GM21529 (cell line): Measurements from ENCODE around the gene DNAJB6.

Experiments
- ATAC-seq: cut with Tn5 transposase; IDR thresholded peaks from one replicate; pipeline ENCODE4 v1.9.1; 2021; ENCODE audit not compliant: unreplicated experiment

DNAJB6 gene

DNA sequence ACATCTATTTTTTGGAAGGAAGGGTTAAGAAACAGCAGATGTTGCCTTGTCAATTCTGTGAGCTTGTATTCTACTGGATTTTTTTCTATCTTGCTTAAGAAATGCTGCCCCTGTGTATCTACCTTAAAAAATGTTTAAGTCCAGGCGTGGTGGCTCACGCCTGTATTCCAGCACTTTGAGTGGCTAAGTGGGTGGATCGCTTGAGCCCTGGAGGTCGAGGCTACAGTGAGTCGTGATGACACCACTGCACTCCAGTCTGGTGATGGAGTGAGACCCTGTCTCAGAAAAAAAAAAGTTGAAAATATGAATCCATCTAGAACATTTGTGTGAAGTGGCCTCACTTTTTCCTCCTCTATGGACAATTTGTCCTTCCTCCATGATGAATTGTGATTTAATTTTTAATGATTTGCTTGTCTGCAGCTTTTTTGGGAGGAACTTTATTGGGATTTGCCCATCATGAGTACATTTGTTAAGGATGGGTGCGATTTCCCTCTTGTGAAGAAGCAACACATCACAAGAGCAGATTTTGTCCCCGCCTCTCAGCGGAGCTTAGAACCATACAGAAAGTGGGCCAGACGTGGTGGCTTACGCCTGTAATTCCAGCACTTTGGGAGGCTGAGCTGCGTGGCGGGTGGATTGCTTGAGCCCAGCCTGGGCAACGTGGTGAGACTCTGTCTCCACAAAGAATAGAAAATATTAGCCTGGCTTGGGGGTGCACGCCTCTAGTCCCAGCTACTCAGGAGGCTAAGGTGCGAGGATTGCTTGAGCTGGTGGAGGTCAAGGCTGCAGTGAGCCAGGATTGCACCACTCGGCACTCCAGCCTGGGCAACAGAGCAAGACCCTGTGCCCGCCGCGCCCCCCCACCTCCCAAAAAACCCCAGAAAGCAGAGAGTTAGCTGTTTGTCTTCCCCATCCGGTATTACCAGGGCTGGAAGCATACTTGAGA is 57.7 kb downstream of the DNAJB6 start:
- ATAC-seq, result no peak

DNA sequence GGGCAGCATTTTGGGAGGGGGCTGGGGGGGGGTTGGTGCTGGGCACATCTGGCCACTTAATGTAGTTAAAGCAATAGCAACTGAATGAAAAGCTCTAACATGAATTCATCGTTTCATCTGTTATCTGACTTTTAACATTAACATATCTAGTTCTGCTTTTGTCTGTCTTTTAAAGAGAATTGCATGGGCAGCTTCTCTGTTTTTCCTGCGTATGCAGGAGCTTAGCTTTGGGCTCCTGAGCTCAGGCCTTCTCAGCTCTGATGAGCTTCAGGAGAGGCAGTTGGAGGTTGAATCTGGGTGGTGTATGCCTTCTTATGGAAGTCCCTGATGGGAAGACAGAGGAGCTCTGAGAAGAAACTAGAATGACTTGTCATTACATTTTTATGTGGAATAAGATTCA is 58.4 kb downstream of the DNAJB6 start:
- no peak for ATAC-seq

DNA sequence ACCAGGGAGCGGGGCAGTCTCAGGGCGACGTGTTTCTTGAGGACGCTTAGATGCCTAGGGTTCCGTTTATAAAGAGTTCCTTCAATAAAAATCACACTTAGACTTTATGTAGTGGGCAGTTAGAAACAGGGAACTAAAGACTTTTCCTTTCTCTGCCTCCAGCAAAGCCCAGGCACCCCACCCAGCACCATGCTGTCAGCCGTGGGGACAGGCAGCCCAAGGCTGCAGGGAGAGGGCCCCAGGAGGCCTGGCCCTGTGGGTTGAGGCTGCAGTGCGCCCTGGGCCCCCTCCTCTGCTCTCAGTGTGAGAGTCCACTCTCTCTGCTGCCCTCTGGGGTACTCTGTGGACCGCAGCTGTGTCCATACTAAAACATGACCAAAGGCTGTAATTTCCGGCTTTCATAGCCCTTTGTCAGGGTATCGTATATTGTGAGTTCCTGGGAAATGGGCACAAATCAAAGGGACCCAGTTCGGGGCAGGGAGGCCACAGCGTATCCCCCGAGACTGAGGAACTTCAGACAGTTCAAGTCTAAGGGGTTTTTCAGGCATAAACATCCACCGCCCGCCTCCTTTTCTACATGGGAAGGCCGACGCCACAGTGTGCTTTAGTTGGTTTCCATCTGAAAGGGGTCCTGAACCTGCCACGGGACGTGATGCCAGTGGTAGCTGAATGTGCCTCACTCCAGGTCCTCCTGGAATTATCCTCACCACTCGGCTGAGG is 59.7 kb downstream of the DNAJB6 start:
- ATAC-seq, result no peak

DNA sequence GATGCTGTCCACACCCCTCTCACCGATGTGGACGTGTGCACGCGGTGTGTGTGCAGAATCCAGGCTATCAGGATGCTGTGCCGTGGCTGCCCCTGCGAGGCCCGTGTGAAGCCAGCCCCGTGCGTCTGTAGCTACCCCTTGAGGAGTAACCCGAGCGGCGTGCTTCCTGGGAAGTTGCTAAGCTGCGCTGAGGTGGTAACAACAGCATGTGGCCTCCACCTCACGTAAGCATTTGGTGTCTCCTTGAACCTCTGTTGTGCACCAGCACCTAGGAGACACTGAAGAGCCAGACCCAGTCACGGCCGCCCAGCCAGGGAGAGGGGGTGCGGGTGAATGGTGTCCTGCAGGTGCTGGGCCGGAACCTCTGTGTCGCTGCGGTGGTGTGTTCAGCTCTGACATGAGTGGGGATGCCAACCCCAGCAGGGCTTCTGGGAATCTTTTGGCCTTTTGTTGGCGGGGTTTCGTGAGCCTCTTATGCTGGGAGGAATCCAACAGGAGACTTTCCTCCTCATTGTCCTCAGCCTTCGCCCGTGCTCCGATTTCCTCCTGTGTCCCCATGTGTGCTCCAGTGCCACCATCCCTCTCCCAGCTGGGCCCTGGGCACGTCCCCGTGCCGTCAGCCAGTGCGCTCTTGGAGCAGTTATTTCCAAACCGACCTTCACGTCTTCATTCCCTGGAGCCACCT is 60.4 kb downstream of the DNAJB6 start:
- no peak for ATAC-seq

DNA sequence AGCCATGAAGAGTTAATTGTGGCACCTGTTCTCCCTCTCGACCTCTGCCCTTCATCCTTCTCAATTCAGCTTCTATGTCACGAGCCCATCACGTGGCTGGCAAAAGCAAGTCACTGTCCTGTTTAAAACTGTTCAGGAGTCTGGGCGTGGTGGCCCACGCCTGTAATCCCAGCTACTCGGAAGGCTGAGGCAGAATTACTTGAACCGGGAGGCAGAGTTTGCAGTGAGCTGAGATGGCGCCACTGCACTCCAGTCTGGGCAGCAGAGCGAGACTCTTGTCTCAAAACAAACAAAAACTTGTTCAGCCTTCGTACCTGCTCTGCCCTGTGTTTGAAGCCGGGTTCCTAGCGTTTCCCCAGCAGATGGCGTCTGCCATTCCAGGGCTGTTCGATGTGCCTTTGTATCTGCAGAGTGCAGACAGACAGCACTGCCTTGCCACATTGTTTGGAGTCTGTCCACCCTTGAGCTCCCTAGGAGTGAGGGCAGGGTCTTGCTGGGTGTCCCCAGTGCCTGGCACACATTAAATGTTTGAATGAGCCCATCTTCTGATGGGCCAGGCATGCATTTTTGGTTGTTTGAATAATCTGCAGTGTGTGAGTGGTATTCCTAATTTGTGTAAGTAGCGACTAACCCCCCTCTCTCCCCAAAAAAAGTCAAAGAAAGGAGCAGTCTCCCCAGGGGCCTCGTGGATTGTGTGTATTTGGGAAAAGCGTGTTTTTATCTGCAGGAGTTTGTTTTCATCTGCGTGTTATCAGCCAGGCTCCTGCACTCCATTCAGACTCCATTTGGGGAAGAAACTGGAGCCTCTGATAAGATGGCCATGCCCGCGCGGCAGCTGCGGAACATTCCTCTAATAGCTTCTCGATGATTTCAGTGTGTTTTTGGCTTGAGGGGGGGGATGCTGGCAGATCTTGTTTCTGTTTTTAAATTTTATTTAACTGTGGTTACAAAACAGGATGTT is 61.2 kb downstream of the DNAJB6 start:
- ATAC-seq, result no peak

DNA sequence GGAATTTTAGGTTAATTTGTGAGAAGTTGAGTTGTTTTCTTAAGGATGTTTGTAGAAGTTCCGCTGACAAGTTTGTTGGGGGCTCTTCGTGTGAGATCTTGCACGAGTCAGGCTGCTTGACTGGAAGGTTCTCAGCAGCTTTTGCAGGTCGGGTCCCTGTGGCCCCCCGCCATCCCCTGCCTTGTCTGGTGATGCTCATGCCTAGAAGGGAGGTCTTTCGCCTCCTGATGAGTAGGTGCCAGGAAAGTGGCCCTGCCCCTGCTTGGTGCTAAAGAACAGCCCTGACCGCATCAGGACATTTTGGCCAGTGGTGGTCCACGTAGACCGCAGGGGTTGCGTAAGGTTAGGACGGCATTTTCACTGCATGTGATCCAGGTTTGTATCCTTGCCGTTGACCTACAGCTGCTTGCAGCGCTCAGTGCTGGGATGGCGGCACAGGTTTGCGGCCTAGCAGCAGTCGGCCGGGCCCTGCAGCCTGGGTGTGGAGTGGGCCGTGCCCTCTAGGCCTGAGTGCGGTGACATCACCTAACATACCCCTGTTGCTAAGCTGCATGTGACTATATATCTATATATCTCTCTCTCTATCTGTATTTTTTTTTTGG is 62.4 kb downstream of the DNAJB6 start:
- no peak for ATAC-seq

DNA sequence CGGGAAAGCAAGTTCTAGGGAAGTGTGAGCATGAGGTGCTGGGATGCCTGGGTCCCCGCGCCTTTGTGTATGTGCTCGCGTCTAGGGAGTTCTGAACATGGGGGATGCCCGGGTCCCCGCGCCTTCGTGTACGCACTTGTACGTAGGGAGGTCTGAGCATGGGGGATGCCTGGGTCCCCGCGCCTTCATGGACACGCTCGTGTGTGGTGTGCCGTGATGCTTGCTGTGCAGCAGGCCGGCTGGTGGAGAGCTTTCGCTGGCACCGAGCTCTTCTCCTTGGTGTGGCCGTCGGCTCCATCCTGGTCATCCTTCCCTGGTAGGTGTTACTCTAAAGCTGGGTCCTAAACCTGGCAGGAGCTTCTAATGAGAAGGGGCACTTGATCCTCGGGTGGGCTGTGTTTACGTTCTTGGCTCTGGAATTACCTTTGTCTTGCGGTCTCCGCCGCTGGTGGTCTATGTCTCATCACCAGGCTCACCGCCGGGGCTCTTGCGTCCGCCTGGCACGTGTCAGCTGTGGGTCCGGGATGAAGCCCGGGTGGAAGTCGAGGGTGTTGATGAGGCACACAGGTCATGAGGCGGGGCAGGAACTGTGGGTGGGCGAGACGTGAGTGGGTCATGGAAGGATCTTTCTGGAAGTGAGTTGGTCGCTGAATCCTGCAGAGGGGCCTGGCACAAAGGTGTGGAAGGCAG is 63.5 kb downstream of the DNAJB6 start:
- no peak for ATAC-seq

DNA sequence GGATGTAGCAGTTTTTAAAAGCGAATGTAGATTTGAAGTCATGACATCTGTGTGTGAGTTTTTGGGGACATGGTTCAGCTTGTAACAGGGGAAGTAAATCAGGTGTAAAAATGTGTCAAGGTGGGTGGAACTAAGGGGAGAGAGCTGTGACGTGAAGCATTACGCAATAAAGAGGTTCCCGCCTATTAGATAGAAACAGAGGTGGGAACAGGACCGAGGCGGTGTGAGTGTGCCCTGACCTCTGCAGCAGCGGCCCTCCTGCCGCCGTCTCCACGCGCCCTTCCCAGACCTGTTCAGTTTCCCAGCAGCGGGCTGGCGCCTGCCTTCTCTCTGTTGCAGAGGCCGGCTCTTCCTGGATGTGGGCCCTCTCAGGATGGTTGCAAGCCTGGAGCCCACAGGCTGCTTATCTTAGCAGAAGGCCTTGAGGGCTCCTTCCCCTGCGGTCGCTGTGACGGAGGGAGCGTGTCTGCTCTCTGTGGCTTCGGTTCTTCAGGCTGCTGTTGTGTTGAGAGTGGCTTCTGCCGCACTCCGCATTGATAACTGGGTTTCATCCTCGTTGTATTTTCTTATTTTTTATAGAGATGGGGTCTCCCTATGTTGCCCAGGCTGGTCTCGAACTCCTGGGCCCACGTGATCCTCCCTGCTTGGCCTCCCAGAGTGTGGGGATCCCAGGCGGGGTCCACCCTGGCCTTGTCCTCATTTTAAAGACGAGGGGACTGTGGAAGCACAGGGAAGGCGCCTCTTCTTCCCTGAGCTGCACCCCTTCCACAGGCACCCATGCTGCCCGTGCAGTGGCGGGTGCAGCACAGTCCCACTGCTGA is 65.0 kb downstream of the DNAJB6 start:
- no peak for ATAC-seq

DNA sequence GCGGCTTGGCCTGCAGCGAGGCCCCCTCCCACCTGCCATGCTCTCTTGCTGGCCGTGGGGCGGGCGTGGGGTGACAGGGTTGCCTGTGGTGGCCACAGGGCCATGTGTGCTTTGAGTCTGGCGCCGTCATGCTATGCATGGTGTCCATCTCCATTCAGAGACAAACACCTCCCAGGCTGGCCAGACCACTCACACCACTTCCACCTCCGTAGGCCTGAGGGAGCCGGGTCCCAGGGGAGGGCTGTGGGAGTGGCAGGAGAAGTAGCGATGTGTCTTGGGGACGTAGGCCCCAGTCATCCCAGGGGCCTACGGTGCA is 65.5 kb downstream of the DNAJB6 start:
- ATAC-seq, result no peak

DNA sequence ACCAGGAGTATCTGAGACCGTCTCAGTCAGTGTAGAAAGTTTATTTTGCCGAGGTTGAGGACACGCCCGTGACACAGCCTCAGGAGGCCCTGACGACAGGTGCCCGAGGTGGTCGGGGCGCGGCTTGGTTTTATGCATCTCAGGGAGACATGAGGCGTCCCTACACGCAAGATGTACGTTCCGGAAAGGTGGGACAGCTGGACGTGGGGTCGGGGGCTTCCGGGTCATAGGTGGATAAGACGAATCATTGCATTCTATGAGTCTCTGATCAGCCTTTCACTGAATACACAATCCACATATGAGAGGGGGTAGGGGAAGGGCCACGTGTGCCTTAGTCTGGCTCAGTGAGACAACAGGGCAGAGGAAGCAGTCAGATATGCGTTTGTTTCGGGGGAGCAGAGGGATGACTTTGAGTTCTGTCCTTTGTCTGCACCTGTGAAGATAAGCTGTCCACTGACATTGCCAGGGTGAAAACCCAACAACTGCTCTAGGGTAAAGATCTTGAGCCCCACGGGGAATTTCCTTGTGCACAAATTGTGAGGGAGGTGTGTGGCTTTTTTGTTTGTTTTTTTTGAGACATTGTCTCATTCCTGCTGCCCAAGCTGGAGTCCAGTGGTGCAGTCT is 66.2 kb downstream of the DNAJB6 start:
- no peak for ATAC-seq

DNA sequence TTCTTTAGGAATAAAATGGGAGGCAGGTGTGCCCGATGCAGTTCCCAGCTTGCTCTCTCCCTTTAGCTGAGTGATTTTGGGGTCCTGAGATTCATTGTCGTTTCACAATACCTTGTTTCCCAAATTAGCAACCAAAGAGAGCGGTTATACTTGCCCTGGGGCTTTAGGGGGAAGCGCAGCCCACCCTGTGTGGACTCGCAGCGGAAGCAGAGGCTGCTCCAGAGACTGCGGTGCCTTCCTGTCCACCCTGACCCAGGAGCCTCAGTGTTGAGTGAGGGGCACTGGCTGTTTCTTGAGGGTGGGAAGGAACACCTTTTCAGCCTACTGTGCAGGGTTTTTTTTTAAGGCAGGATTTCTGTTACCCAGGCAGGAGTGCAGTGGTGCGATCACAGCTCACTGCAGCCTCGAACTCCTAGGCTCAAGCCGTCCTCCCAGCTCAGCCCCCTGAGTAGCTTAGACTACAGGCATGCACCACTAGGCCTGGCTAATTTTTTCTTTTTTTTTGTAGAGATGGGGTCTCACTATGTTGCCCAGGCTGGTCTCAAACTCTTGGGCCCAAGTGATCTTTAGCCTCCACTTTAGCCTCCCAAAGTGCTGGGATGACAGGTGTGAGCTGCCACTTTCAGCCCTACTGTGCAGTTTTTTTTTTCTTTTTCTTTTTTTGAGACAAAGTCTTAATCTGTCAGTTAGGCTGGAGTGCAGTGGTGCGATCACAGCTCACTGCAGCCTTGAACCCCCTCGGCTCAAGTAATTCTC is 67.0 kb downstream of the DNAJB6 start:
- ATAC-seq, result no peak

DNA sequence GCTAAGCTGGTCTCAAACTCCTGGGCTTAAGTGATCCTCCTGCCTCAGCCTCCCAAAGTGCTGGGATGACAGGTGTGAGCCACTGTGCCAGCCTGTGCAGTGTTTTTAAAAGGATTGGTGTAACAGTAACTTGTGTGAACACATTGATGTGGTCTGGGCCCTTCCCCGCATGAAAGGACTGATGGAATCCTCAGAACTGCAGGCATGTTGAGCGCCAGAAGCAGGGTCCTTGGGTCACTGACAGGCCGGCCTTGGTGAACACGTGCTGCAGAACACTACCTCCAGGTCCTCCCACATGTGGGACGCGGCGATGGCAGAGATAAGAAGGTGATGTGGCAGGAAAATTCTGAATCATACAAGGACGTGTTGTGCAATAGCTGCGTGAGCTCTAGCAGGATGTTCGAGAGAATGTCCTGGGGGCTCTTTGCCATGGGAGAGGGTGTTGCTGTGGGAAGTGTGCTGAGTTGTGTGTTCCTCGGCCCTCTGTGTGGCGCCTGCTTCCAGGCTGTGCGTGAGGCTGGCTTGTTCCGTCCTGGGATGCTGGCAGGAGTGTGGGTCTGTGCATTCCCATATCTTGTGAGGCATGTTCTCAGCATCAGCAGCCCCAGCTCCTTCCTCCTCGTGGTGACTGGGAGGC is 68.2 kb downstream of the DNAJB6 start:
- ATAC-seq, result no peak

DNA sequence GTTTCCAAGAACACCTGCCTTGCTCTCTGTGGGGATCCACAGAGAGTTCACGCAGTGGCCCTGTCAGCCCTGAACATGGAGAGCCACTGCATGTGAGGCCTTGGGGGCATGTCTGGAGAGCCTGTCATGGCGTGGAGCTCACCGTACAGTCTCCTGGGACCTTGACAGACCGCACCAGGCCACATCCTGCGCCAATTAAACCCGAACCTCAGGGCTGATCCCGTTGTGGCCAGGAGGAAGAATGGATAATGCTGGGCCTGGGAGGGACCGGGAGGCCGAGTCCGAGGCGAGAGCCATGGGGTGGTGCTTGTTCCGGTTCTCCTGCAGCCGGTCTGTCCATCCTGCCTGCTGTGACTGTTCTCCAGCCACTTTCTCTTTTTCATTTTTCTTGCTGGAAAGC is 68.7 kb downstream of the DNAJB6 start:
- no peak for ATAC-seq

DNA sequence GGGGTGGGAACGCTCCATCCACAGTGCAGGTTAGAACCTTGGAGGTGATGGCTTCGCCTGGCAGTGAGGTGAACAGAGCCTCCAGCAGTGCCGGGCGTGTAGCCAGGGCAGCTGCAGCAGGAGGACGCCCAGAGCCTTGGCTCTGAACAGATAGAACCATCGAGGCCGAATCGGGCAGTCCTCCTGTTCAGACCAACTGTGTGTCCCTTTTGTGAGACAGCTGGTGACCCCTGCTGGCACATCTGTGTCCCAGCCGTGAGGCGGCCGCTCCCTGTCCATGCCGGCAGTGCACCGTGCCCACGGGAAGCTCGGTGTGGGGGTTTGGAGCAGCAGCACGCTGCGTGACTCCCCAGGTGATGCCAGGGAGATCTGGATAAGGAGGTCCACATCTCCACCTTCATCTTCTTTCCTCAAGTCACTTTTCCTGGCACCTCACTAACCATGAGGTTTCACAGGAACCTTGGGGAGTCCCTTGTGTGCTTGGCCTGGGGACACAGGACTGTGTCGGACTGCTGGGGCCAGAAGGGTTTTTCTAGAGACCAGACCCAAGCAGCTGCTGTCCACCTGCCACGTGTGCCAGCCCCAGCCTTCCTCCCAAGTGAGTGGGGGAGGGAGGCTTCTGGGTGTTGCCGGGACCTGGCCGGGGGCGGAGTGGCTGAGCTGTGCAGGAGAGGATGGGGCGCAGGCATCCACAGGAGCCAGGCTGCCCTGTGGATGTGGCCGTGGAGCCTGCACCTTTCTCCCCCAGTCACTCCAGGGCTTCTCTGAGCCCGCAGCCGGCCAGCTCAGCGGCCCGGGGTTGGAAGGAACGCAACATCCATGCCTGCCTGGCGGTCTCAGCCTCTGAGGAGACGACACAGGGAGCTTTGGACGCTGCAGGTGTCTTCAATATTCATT is 69.4 kb downstream of the DNAJB6 start:
- no peak for ATAC-seq

DNA sequence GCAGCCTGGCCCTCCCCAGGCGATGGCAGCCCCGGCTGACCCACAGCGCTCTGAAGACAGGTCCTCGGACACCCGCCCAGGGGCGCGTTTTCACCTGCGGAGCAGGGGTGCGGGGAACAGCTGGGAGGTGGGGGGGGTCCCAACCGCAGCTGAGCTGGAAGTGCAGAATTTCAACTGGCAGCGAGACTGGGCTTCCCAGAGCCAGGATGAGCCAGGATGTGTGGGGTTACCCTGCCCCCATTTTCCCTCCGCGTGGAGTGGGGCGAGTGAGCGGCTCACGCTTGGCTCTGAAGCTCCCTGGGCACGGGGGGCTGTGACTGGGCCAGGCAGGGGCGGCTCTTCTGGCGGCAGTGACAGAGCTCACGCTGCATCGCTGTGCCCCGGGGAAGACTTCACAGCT is 70.2 kb downstream of the DNAJB6 start:
- no peak for ATAC-seq
